H9 (cell line): ENCODE data around the gene EHBP1. TPM values are rescaled to one million over a fixed set of nuclear protein-coding genes. Genes with fewer than 3 reads are reported as not detected.

ENCODE experiments used
- DNase-seq: peaks from one replicate; pipeline ENCODE4 v3.0.0-alpha.2; 2017
- H2AFZ ChIP-seq: one replicate; pipeline ENCODE4 v1.6.1; 2013; ENCODE audit warnings: mild to moderate bottlenecking, low read length, control low read depth, moderate library complexity
- H2AK5ac ChIP-seq: 2 replicates; pipeline ENCODE4 v1.6.1; 2013; ENCODE audit warnings: low read length, control low read depth, mixed read lengths; ENCODE audit not compliant: insufficient read length
- H2BK120ac ChIP-seq: one replicate; pipeline ENCODE4 v1.6.1; 2013; ENCODE audit warnings: low read depth, mild to moderate bottlenecking, low read length, control low read depth, inconsistent platforms; ENCODE audit not compliant: poor library complexity, severe bottlenecking
- H2BK12ac ChIP-seq: 2 replicates; pipeline ENCODE4 v1.6.1; 2013; ENCODE audit warnings: low read length, control low read depth, mixed read lengths, low read depth; ENCODE audit not compliant: insufficient read length
- H2BK15ac ChIP-seq: 2 replicates; pipeline ENCODE4 v1.6.1; 2013; ENCODE audit warnings: low read depth, low read length, control low read depth
- H2BK20ac ChIP-seq: one replicate; pipeline ENCODE4 v1.6.1; 2013; ENCODE audit warnings: low read depth, mild to moderate bottlenecking, low read length, control low read depth, inconsistent platforms; ENCODE audit not compliant: poor library complexity, severe bottlenecking
- H2BK5ac ChIP-seq: 2 replicates; pipeline ENCODE4 v1.6.1; 2013; ENCODE audit warnings: low read length, control low read depth, mixed read lengths; ENCODE audit not compliant: insufficient read length
- H3K14ac ChIP-seq: 2 replicates; pipeline ENCODE4 v1.6.1; 2013; ENCODE audit warnings: low read length, control low read depth; ENCODE audit not compliant: insufficient read depth
- H3K18ac ChIP-seq: 2 replicates; pipeline ENCODE4 v1.6.1; 2013; ENCODE audit warnings: low read depth, mild to moderate bottlenecking, mixed read lengths, low read length, control low read depth; ENCODE audit not compliant: insufficient read length
- H3K23ac ChIP-seq: 2 replicates; pipeline ENCODE4 v1.6.1; 2013; ENCODE audit warnings: low read length, control low read depth, mixed read lengths, low read depth; ENCODE audit not compliant: insufficient read length
- H3K23me2 ChIP-seq: 2 replicates; pipeline ENCODE4 v1.6.1; 2013; ENCODE audit warnings: low read depth, mild to moderate bottlenecking, mixed read lengths, low read length, control low read depth; ENCODE audit not compliant: insufficient read length, poor library complexity, severe bottlenecking
- H3K27ac ChIP-seq: 2 replicates; pipeline ENCODE4 v1.5.1; 2013; ENCODE audit warnings: low read length, control low read depth, mixed read lengths, low read depth; ENCODE audit not compliant: insufficient read length
- H3K27me3 ChIP-seq: 2 replicates; pipeline ENCODE4 v1.6.1; 2013; ENCODE audit warnings: low read length, control low read depth, inconsistent platforms; ENCODE audit not compliant: insufficient read depth
- H3K4ac ChIP-seq: 2 replicates; pipeline ENCODE4 v1.6.1; 2013; ENCODE audit warnings: low read depth, mild to moderate bottlenecking, control low read depth, inconsistent platforms, low read length, moderate library complexity
- H3K4me1 ChIP-seq: 2 replicates; pipeline ENCODE4 v1.6.1; 2013; ENCODE audit warnings: low read length, control low read depth, inconsistent platforms; ENCODE audit not compliant: insufficient read depth
- H3K4me2 ChIP-seq: 2 replicates; pipeline ENCODE4 v1.6.1; 2013; ENCODE audit warnings: low read length, control low read depth, mixed read lengths; ENCODE audit not compliant: insufficient read length, insufficient read depth
- H3K56ac ChIP-seq: 2 replicates; pipeline ENCODE4 v1.6.1; 2013; ENCODE audit warnings: low read depth, mild to moderate bottlenecking, mixed read lengths, low read length, control low read depth; ENCODE audit not compliant: insufficient read length
- H3K79me1 ChIP-seq: 2 replicates; pipeline ENCODE4 v1.6.1; 2013; ENCODE audit warnings: low read depth, mild to moderate bottlenecking, moderate library complexity, low read length, control low read depth, inconsistent platforms; ENCODE audit not compliant: insufficient read depth, poor library complexity, severe bottlenecking
- H3K79me2 ChIP-seq: 2 replicates; pipeline ENCODE4 v1.6.1; 2013; ENCODE audit warnings: low read length, control low read depth, inconsistent platforms; ENCODE audit not compliant: insufficient read depth
- H3K9ac ChIP-seq: 2 replicates; pipeline ENCODE4 v1.6.1; 2013; ENCODE audit warnings: low read length, control low read depth, mixed read lengths; ENCODE audit not compliant: insufficient read length; ENCODE audit errors: extremely low read depth
- H3K9me3 ChIP-seq: one replicate; pipeline ENCODE4 v1.6.1; 2013; ENCODE audit warnings: low read depth, low read length, inconsistent platforms; ENCODE audit not compliant: control insufficient read depth
- H3T11ph ChIP-seq: one replicate; pipeline ENCODE4 v1.6.1; 2013; ENCODE audit warnings: mild to moderate bottlenecking, low read length, control low read depth, inconsistent platforms
- H4K20me1 ChIP-seq: one replicate; pipeline ENCODE4 v1.6.1; 2013; ENCODE audit not compliant: control insufficient read depth, insufficient read length, insufficient read depth
- H4K5ac ChIP-seq: 2 replicates; pipeline ENCODE4 v1.6.1; 2013; ENCODE audit warnings: low read depth, mild to moderate bottlenecking, mixed read lengths, low read length, control low read depth; ENCODE audit not compliant: insufficient read length
- H4K8ac ChIP-seq: replicated peaks from 2 replicates; pipeline ENCODE4 v1.6.1; 2013; ENCODE audit warnings: low read length, control low read depth, mixed read lengths, low read depth; ENCODE audit not compliant: insufficient read length
- H4K91ac ChIP-seq: 2 replicates; pipeline ENCODE4 v1.6.1; 2013; ENCODE audit warnings: low read depth, mild to moderate bottlenecking, moderate library complexity, mixed read lengths, low read length, control low read depth; ENCODE audit not compliant: insufficient read length
- H3K27ac Mint-ChIP-seq, 3 experiments: 2 replicates in 2 of 3; 3 replicates in 1 of 3; pipeline ENCODE4 v1.8.0; 2020 to 2021; ENCODE audit warnings: mixed read lengths in 3 of 3, mild to moderate bottlenecking in 1 of 3, moderate library complexity in 1 of 3
- H3K27me3 Mint-ChIP-seq: 2 replicates; pipeline ENCODE4 v1.8.0; 2021; ENCODE audit warnings: low read depth, mild to moderate bottlenecking, moderate library complexity, mixed read lengths
- H3K36me3 Mint-ChIP-seq, 3 experiments: 2 replicates in 2 of 3; 3 replicates in 1 of 3; pipeline ENCODE4 v1.8.0; 2020 to 2021; ENCODE audit warnings: low read depth in 3 of 3, mixed read lengths in 3 of 3; ENCODE audit not compliant: insufficient read depth in 1 of 3
- H3K4me1 Mint-ChIP-seq, 2 experiments: 2 replicates each; pipeline ENCODE4 v1.8.0; 2020; ENCODE audit warnings: mixed read lengths in 2 of 2
- H3K4me3 Mint-ChIP-seq, 2 experiments: 2 replicates in 1 of 2; 3 replicates in 1 of 2; pipeline ENCODE4 v1.8.0; 2020 to 2021; ENCODE audit warnings: mild to moderate bottlenecking in 2 of 2, mixed read lengths in 2 of 2, moderate library complexity in 1 of 2
- H3K9me3 Mint-ChIP-seq, 2 experiments: 2 replicates in 1 of 2; 3 replicates in 1 of 2; pipeline ENCODE4 v1.8.0; 2020; ENCODE audit warnings: mild to moderate bottlenecking in 2 of 2, mixed read lengths in 2 of 2, moderate library complexity in 1 of 2
- CTCF ChIP-seq: fragments of 200-600 bp; sonication (generic); conservative IDR thresholded peaks from 3 replicates; pipeline ENCODE4 v1.8.0; 2021; ENCODE audit warnings: antibody characterized with exemption, mild to moderate bottlenecking
- WGBS: extraction: QIAGEN DNeasy Blood & Tissue Kit; methylation state at CpG from one replicate; pipeline ENCODE4 v1.1.7; 2013; ENCODE audit warnings: missing lambda C conversion rate, low lambda C conversion rate, mixed read lengths; ENCODE audit not compliant: insufficient read length; ENCODE audit errors: extremely low coverage; 5-methylcytosine and 5-hydroxymethylcytosine counted together
- total RNA-seq: library from RNA; stranded (reverse); gene quantifications from 2 replicates; pipeline ENCODE4 v1.2.1, GENCODE V29; 2021

Gene EHBP1
- total RNA-seq, 1 experiment from 2014 or later, result 35.6 TPM

DNA sequence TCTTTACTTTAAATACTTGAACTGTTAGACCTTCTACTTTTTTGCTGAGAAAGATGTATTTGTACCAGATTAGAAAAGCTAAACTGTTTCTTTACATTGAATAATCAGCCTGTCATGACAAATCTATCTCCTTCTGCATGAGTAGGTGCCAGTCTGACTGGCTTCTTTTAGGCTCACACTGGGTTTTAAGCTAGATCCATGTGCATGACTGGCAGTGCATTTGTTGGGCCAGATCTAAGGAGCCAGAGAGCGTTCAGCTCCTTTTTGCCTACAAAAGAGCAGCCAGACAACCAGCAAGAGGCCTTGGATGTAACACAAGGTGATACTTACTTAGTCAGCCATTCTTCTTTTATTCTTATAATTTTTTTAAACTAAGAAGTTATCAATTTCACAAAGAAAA lies 263.2 kb downstream of the EHBP1 start:
- peaks cover 13 to 19% of the 10 kb centered on the region in 2 experiments; a peak in 3 of 4 replicates for H3K4me1 Mint-ChIP-seq
- Histone ChIP-seq H3K4me2 (no peak overlapping the region), H3K23me2 (no peaks in the 10 kb centered on the region), H3T11ph (no peak overlapping the region), H3K27ac (no peak overlapping the region), H3K79me2 (no peaks in the 10 kb centered on the region), H3K14ac (no peak overlapping the region), H2BK120ac (no peak overlapping the region), H2BK5ac (no peak overlapping the region), H3K9me3 (no peaks in the 10 kb centered on the region), H3K23ac (no peak overlapping the region), H3K9ac (no peak overlapping the region), H2BK15ac (no peak overlapping the region), H3K27me3 (no peaks in the 10 kb centered on the region), H4K20me1 (no peaks in the 10 kb centered on the region), H3K79me1 (no peaks in the 10 kb centered on the region), H3K4ac (no peak overlapping the region), H3K56ac (no peak overlapping the region), H2BK20ac (no peak overlapping the region), H4K5ac (no peak overlapping the region), H3K18ac (no peak overlapping the region), H2BK12ac (no peak overlapping the region), H4K8ac (no peak overlapping the region), H4K91ac (no peak overlapping the region), H3K4me1 (no peaks in the 10 kb centered on the region), H2AK5ac (no peak overlapping the region), H2AFZ (no peak overlapping the region)
- no CpG with 5 or more reads among the region's 1 CpG for WGBS
- no peak for TF ChIP-seq CTCF
- peak overlapping the region in 1 of 3 experiments; percentile 73; a peak in 1 of 7 replicates for H3K27ac Mint-ChIP-seq
- H3K27me3 Mint-ChIP-seq, result no peaks in the 10 kb centered on the region
- H3K9me3 Mint-ChIP-seq, result no peaks in the 10 kb centered on the region
- H3K4me3 Mint-ChIP-seq, result no peak overlapping the region
- DNase-seq, result no peak
- H3K36me3 Mint-ChIP-seq, result no peaks in the 10 kb centered on the region
